Measurements from ENCODE around the gene TSPAN7.

DNA sequence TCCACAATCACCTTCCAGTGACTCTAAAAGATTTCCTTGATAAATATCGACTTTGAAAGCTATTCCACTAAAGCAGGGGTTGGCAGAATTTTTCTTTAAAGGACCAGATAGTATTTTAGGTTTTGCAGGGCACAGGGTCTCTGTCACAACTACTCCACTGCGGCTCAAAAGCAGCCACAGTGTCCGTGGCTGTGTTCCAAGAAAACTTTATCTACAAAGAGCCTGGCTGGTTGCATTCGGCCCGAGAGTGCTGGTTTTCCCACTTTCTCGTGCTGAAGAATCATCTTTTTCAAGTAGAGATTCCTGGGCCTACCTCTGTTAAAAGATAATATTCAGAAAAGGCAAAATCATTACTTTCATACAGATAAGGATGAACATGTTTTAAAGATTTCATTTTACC lies 55.6 kb downstream of the TSPAN7 start:
- TF ChIP-seq MYC (IDR thresholded peaks at IDR 0.05; ENCODE audit: low read depth, low read length) (no peak), POLR2A (IDR thresholded peaks at IDR 0.05; ENCODE audit: low read depth, low read length) (no peak), EZH2 (IDR thresholded peaks at IDR 0.05; ENCODE audit: borderline replicate concordance, low read depth, low read length, severe bottlenecking) (no peak)
- TF ChIP-seq, protein P1, sequence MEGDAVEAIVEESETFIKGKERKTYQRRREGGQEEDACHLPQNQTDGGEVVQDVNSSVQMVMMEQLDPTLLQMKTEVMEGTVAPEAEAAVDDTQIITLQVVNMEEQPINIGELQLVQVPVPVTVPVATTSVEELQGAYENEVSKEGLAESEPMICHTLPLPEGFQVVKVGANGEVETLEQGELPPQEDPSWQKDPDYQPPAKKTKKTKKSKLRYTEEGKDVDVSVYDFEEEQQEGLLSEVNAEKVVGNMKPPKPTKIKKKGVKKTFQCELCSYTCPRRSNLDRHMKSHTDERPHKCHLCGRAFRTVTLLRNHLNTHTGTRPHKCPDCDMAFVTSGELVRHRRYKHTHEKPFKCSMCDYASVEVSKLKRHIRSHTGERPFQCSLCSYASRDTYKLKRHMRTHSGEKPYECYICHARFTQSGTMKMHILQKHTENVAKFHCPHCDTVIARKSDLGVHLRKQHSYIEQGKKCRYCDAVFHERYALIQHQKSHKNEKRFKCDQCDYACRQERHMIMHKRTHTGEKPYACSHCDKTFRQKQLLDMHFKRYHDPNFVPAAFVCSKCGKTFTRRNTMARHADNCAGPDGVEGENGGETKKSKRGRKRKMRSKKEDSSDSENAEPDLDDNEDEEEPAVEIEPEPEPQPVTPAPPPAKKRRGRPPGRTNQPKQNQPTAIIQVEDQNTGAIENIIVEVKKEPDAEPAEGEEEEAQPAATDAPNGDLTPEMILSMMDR (IDR thresholded peaks at IDR 0.05; ENCODE audit: extremely low read depth in 1 of 2, insufficient read depth in 1 of 2, low read depth in 1 of 2, low read length in 2 of 2) = no peak
